H1 (cell line): ENCODE data around the gene ZNF57. TPM values are rescaled to one million over a fixed set of nuclear protein-coding genes. Genes with fewer than 3 reads are reported as not detected.

ENCODE experiments used
- CTCF ChIA-PET: fragments of 300-600 bp; sonication (Branson Sonifier 250); formaldehyde crosslinking; loops from one replicate; lab custom pipeline; 2021; ENCODE audit not compliant: partially characterized antibody; lab: Charles Lee
- POLR2A ChIA-PET: fragments of 300-600 bp; sonication (Branson Sonifier 250); formaldehyde crosslinking; loops from one replicate; lab custom pipeline; 2021; ENCODE audit warnings: inconsistent platforms; ENCODE audit not compliant: partially characterized antibody; lab: Charles Lee
- DNase-seq, 2 experiments: peaks; one replicate each; pipeline versions ENCODE4 v3.0.0 to v3.0.0-alpha.2; 2010 to 2022; ENCODE audit warnings: low spot score in 2 of 2, low read depth in 1 of 2, mixed read lengths in 1 of 2
- FAIRE-seq: peaks from 2 replicates; lab custom pipeline; 2011; peaks lifted over from hg19 to GRCh38; lab: Jason Lieb, UNC
- H2AFZ ChIP-seq: 2 replicates; pipeline ENCODE4 v1.8.1; 2012; ENCODE audit warnings: low read length, inconsistent platforms
- H2AK5ac ChIP-seq: 2 replicates; pipeline ENCODE4 v1.6.1; 2013; ENCODE audit warnings: low read depth, low read length
- H2BK120ac ChIP-seq: replicated peaks from 2 replicates; pipeline ENCODE3; 2013; ENCODE audit warnings: low read depth, low read length, inconsistent platforms
- H2BK12ac ChIP-seq: 2 replicates; pipeline ENCODE4 v1.6.1; 2013; ENCODE audit warnings: low read depth, low read length
- H2BK15ac ChIP-seq: 2 replicates; pipeline ENCODE4 v1.6.1; 2013; ENCODE audit warnings: low read length
- H2BK20ac ChIP-seq: 2 replicates; pipeline ENCODE4 v1.6.1; 2013; ENCODE audit warnings: low read length
- H2BK5ac ChIP-seq: 2 replicates; pipeline ENCODE4 v1.6.1; 2013; ENCODE audit warnings: low read depth, low read length
- H3K14ac ChIP-seq: 2 replicates; pipeline ENCODE4 v1.6.1; 2013; ENCODE audit warnings: inconsistent platforms; ENCODE audit not compliant: insufficient read length
- H3K18ac ChIP-seq: 2 replicates; pipeline ENCODE4 v1.6.1; 2013; ENCODE audit warnings: low read length; ENCODE audit errors: extremely low read depth
- H3K23ac ChIP-seq: 2 replicates; pipeline ENCODE4 v1.6.1; 2013; ENCODE audit warnings: inconsistent platforms; ENCODE audit not compliant: insufficient read length
- H3K23me2 ChIP-seq: 2 replicates; pipeline ENCODE4 v1.6.1; 2013; ENCODE audit warnings: low read depth, low read length
- H3K27ac ChIP-seq: 2 replicates; pipeline ENCODE4 v1.6.1; 2011; ENCODE audit warnings: low read depth, low read length, inconsistent platforms
- H3K27me3 ChIP-seq, 4 experiments: replicated peaks in 1 of 4; 1 replicate in 1 of 4; 2 replicates in 3 of 4; pipeline versions ENCODE4 v1.6.1 to v1.8.1; 2011 to 2013; ENCODE audit warnings: low read length in 3 of 4, mild to moderate bottlenecking in 3 of 4, inconsistent platforms in 2 of 4, mixed read lengths in 2 of 4, moderate library complexity in 1 of 4; ENCODE audit not compliant: control insufficient read depth in 3 of 4, insufficient read depth in 3 of 4; ENCODE audit errors: extremely low read depth in 1 of 4
- H3K36me3 ChIP-seq, 4 experiments: 2 replicates each; pipeline versions ENCODE4 v1.6.1 to v1.8.1; 2011 to 2013; ENCODE audit warnings: mild to moderate bottlenecking in 4 of 4, low read length in 3 of 4, moderate library complexity in 2 of 4, control low read depth in 1 of 4, inconsistent platforms in 1 of 4; ENCODE audit not compliant: insufficient read depth in 4 of 4, control insufficient read depth in 2 of 4
- H3K4ac ChIP-seq: replicated peaks from 2 replicates; pipeline ENCODE3; 2013; ENCODE audit warnings: low read length, low read depth, mixed read lengths, inconsistent platforms; ENCODE audit not compliant: insufficient read length
- H3K4me1 ChIP-seq, 4 experiments: replicated peaks in 1 of 4; 1 replicate in 1 of 4; 2 replicates in 3 of 4; pipeline versions ENCODE4 v1.6.1 to v1.8.1; 2011 to 2013; ENCODE audit warnings: low read length in 3 of 4, inconsistent platforms in 2 of 4, mixed read lengths in 1 of 4; ENCODE audit not compliant: insufficient read depth in 4 of 4, control insufficient read depth in 3 of 4
- H3K4me2 ChIP-seq, 2 experiments: 2 replicates each; pipeline versions ENCODE4 v1.6.1 to v1.8.1; 2011 to 2013; ENCODE audit warnings: low read depth in 2 of 2, low read length in 2 of 2, control low read depth in 1 of 2, inconsistent platforms in 1 of 2, mild to moderate bottlenecking in 1 of 2; ENCODE audit not compliant: insufficient read depth in 1 of 2
- H3K4me3 ChIP-seq, 4 experiments: fragments of 200-600, 300-600 bp in 1 of 4; sonication (generic), shearing (Covaris generic), sonication (Bioruptor Twin) in 1 of 4; 2 replicates each; pipeline versions ENCODE4 v1.5.1 to v1.8.1; 2011 to 2016; ENCODE audit warnings: low read length in 4 of 4, low read depth in 3 of 4, control low read depth in 2 of 4, inconsistent platforms in 2 of 4, mild to moderate bottlenecking in 2 of 4, mixed read lengths in 1 of 4, moderate library complexity in 1 of 4; ENCODE audit not compliant: insufficient read depth in 2 of 4; ENCODE audit errors: extremely low read depth in 1 of 4
- H3K56ac ChIP-seq: replicated peaks from 2 replicates; pipeline ENCODE3; 2013; ENCODE audit warnings: low read depth, mild to moderate bottlenecking, mixed read lengths, low read length, inconsistent platforms; ENCODE audit not compliant: insufficient read length
- H3K79me1 ChIP-seq: 2 replicates; pipeline ENCODE4 v1.6.1; 2013; ENCODE audit warnings: low read depth, low read length, control low read depth
- H3K79me2 ChIP-seq, 2 experiments: 2 replicates each; pipeline versions ENCODE4 v1.6.1 to v1.8.1; 2012 to 2013; ENCODE audit warnings: low read length in 2 of 2, mild to moderate bottlenecking in 2 of 2, inconsistent platforms in 1 of 2; ENCODE audit not compliant: insufficient read depth in 2 of 2, control insufficient read depth in 1 of 2
- H3K9ac ChIP-seq, 4 experiments: replicated peaks in 1 of 4; 1 replicate in 1 of 4; 2 replicates in 3 of 4; pipeline versions ENCODE4 v1.6.1 to v1.8.1; 2011 to 2013; ENCODE audit warnings: low read depth in 3 of 4, low read length in 3 of 4, control low read depth in 2 of 4, mild to moderate bottlenecking in 2 of 4, moderate library complexity in 2 of 4, inconsistent platforms in 1 of 4; ENCODE audit errors: extremely low read depth in 1 of 4
- H3K9me3 ChIP-seq, 2 experiments: 2 replicates each; pipeline versions ENCODE4 v1.6.1 to v1.8.1; 2012 to 2013; ENCODE audit warnings: mild to moderate bottlenecking in 2 of 2, moderate library complexity in 2 of 2, control low read depth in 1 of 2, inconsistent platforms in 1 of 2, low read depth in 1 of 2, low read length in 1 of 2, mixed read lengths in 1 of 2; ENCODE audit not compliant: insufficient read depth in 2 of 2
- H4K20me1 ChIP-seq, 2 experiments: replicated peaks in 1 of 2; 2 replicates each; pipeline versions ENCODE3 to v1.8.1; 2011 to 2013; ENCODE audit warnings: inconsistent platforms in 2 of 2, low read length in 2 of 2, mild to moderate bottlenecking in 1 of 2; ENCODE audit not compliant: insufficient read depth in 2 of 2, control insufficient read depth in 1 of 2
- H4K5ac ChIP-seq: 2 replicates; pipeline ENCODE4 v1.6.1; 2013; ENCODE audit warnings: low read length, low read depth, mixed read lengths, inconsistent platforms; ENCODE audit not compliant: insufficient read length
- H4K8ac ChIP-seq: 2 replicates; pipeline ENCODE4 v1.8.0; 2013; ENCODE audit warnings: mild to moderate bottlenecking, moderate library complexity, low read length, inconsistent platforms; ENCODE audit not compliant: insufficient read depth; ENCODE audit errors: extremely low read depth
- H4K91ac ChIP-seq: replicated peaks from 2 replicates; pipeline ENCODE3; 2013; ENCODE audit warnings: low read length, mixed read lengths, inconsistent platforms; ENCODE audit not compliant: insufficient read length
- CTCF ChIP-seq, 3 experiments: IDR thresholded peaks; 1 replicate in 2 of 3; 2 replicates in 1 of 3; pipeline versions ENCODE4 v1.5.1 to v1.6.1; 2011; ENCODE audit warnings: low read length in 3 of 3, mild to moderate bottlenecking in 3 of 3, inconsistent platforms in 2 of 3, low read depth in 1 of 3, moderate library complexity in 1 of 3; ENCODE audit not compliant: insufficient read depth in 1 of 3; ENCODE audit errors: control extremely low read depth in 1 of 3
- KDM4A ChIP-seq: IDR thresholded peaks from one replicate; pipeline ENCODE4 v1.7.1; 2012; ENCODE audit warnings: low read depth, mild to moderate bottlenecking, moderate library complexity, low read length, inconsistent platforms; ENCODE audit not compliant: severe bottlenecking
- NRF1 ChIP-seq: IDR thresholded peaks from 2 replicates; pipeline ENCODE4 v1.6.1; 2011; ENCODE audit warnings: mild to moderate bottlenecking, low read depth, low read length, improper control_type of control experiment
- POLR2A ChIP-seq, 2 experiments: IDR thresholded peaks; 1 replicate in 1 of 2; 2 replicates in 1 of 2; pipeline ENCODE4 v1.6.1; 2011; ENCODE audit warnings: low read depth in 2 of 2, low read length in 2 of 2, mild to moderate bottlenecking in 2 of 2; ENCODE audit errors: control extremely low read depth in 1 of 2
- RNF2 ChIP-seq: fragments of 200-900, 300-1000 bp; sonication (generic); IDR thresholded peaks from 2 replicates; pipeline ENCODE4 v1.7.1; 2016; ENCODE audit warnings: borderline replicate concordance, low read depth, mild to moderate bottlenecking, antibody characterized with exemption, low read length; ENCODE audit not compliant: poor library complexity, severe bottlenecking; ENCODE audit errors: missing control alignments
- RXRA ChIP-seq: IDR thresholded peaks from 2 replicates; pipeline ENCODE4 v1.6.1; 2011; ENCODE audit warnings: low read depth, mild to moderate bottlenecking, low read length, moderate library complexity; ENCODE audit not compliant: insufficient read depth
- SP2 ChIP-seq: IDR thresholded peaks from 2 replicates; pipeline ENCODE4 v1.6.1; 2012; ENCODE audit warnings: mild to moderate bottlenecking, low read length, inconsistent platforms
- SP4 ChIP-seq: IDR thresholded peaks from 2 replicates; pipeline ENCODE4 v1.6.1; 2012; ENCODE audit warnings: low read length, inconsistent platforms
- TAF1 ChIP-seq: IDR thresholded peaks from 2 replicates; pipeline ENCODE4 v1.6.1; 2011; ENCODE audit warnings: mild to moderate bottlenecking, low read depth, low read length
- TBP ChIP-seq: IDR thresholded peaks from 2 replicates; pipeline ENCODE4 v1.6.1; 2011; ENCODE audit warnings: low read depth, low read length, improper control_type of control experiment
- WGBS, 2 experiments: shearing (Covaris generic) in 1 of 2; methylation state at CpG; one replicate each; pipeline versions ENCODE4 v1.1.6 to v1.1.7; 2013 to 2015; ENCODE audit warnings: low lambda C conversion rate in 2 of 2, mixed read lengths in 2 of 2, inconsistent platforms in 1 of 2, low coverage in 1 of 2, missing lambda C conversion rate in 1 of 2; ENCODE audit not compliant: insufficient replicate concordance in 2 of 2, insufficient coverage in 1 of 2, insufficient read length in 1 of 2; ENCODE audit errors: extremely low coverage in 1 of 2, missing lambda C conversion rate in 1 of 2; 5-methylcytosine and 5-hydroxymethylcytosine counted together
- polyA plus RNA-seq, 7 experiments: library from polyadenylated mRNA; depleted of rRNA in 3 of 7; stranded (reverse) in 5 of 7; unstranded in 2 of 7; fragments of >200 nt in 5 of 7; fragments of 200-250 nt in 2 of 7; gene quantifications; 1 replicate in 5 of 7; 2 replicates in 1 of 7; 4 replicates in 1 of 7; pipeline versions ENCODE4 v1.2.1 to v1.2.3, GENCODE V29; 2011 to 2013; ENCODE audit warnings: missing spikeins in 2 of 7, mixed read lengths in 2 of 7
- total RNA-seq: library from RNA; stranded (reverse); fragmentation: NEBNext Ultra II Directional; extraction: Animal tissue kit (Norgen Biotek cat#: 25700); gene quantifications from 2 replicates; pipeline ENCODE4 v1.2.1, GENCODE V29; 2021
- TF ChIP-seq, protein P1 (sequence below): IDR thresholded peaks from 2 replicates; pipeline ENCODE4 v1.6.1; 2011; ENCODE audit warnings: low read length, improper control_type of control experiment

ZNF57 gene
- total and polyA plus RNA-seq, 2 of the 8 experiments (the other 6 are each of a cell fraction or from before 2014, with no cell fraction given): 4.9 to 8.9 TPM

DNA sequence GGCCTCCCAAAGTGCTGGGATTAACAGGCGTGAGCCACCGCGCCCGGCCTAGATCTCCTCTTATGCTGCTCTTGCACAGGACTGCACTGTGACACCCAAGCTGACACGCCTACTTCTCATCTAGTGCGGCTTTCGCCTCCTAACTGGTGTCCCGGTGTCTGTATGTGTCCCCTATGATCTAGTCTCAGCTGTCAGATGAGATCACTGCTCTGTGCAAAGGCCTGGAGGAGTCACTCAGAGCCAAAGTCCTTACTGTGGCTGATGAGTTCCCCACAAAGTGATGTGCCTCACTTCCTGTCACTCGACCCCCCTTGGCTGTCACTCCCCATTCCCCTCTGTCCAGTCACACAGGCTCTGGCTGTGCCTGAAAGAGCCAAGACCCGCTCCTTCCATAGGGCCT lies 31.1 kb upstream of the ZNF57 start:
- Histone ChIP-seq H2AFZ (no peak overlapping the region), H2BK120ac (no peak overlapping the region), H3K79me1 (no peaks in the 10 kb centered on the region), H3K4ac (no peak overlapping the region), H3K79me2 (no peaks in the 10 kb centered on the region), H2BK12ac (no peak overlapping the region), H3K27ac (no peak overlapping the region), H3K4me2 (no peak overlapping the region), H3K56ac (no peak overlapping the region), H3K23me2 (no peaks in the 10 kb centered on the region), H2BK15ac (no peak overlapping the region), H3K27me3 (no peaks in the 10 kb centered on the region), H4K8ac (no peak overlapping the region; the same call in 1 of the 2 replicates), H4K91ac (no peak overlapping the region), H3K18ac (no peak overlapping the region), H2BK5ac (no peak overlapping the region), H2BK20ac (no peak overlapping the region), H4K20me1 (no peaks in the 10 kb centered on the region), H4K5ac (no peak overlapping the region), H3K4me1 (no peaks in the 10 kb centered on the region), H3K36me3 (no peaks in the 10 kb centered on the region; a peak in 1 of 8 replicates), H3K4me3 (no peak overlapping the region), H3K23ac (no peak overlapping the region), H2AK5ac (no peak overlapping the region), H3K9ac (no peak overlapping the region), H3K9me3 (peaks cover 34 to 68% of the 10 kb centered on the region in 2 experiments), H3K14ac (no peak overlapping the region)
- no peak for FAIRE-seq
- WGBS, 2 experiments: 79% methylated on average over 10 of the region's 10 CpGs; no CpG with 5 or more reads in 1 of the 2 experiments
- POLR2A ChIA-PET: no interaction called here
- DNase-seq: no peak
- CTCF ChIA-PET: no interaction called here
- TF ChIP-seq SP2: no peak
- TF ChIP-seq KDM4A: no peak
- no peak for TF ChIP-seq TBP
- TF ChIP-seq POLR2A (IDR thresholded peaks at IDR 0.05; ENCODE audit: control extremely low read depth in 1 of 2, low read depth in 2 of 2, low read length in 2 of 2): no peak
- no peak for TF ChIP-seq TAF1
- no peak for TF ChIP-seq NRF1
- TF ChIP-seq RNF2: no peak
- TF ChIP-seq, protein P1, sequence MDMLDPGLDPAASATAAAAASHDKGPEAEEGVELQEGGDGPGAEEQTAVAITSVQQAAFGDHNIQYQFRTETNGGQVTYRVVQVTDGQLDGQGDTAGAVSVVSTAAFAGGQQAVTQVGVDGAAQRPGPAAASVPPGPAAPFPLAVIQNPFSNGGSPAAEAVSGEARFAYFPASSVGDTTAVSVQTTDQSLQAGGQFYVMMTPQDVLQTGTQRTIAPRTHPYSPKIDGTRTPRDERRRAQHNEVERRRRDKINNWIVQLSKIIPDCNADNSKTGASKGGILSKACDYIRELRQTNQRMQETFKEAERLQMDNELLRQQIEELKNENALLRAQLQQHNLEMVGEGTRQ: no peak
- no peak for TF ChIP-seq SP4
- no peak for TF ChIP-seq RXRA
- TF ChIP-seq CTCF (IDR thresholded peaks at IDR 0.05; ENCODE audit: control extremely low read depth in 1 of 3, insufficient read depth in 1 of 3, low read depth in 1 of 3, low read length in 3 of 3): no peak
